Astrocyte of the cerebellum (primary cell): ENCODE results near the gene CLK3.
A peak's percentile ranks its signal among the peaks of the same experiment; 100 is the strongest.

Source experiments
- DNase-seq: peaks from one replicate; pipeline ENCODE4 v3.0.0-alpha.2; 2011; ENCODE audit warnings: low read depth
- H3K4me3 ChIP-seq: 2 replicates; pipeline ENCODE4 v1.5.1; 2011; ENCODE audit warnings: mild to moderate bottlenecking, low read depth, low read length, moderate library complexity
- in situ Hi-C: cut with HindIII; loops from 2 replicates; pipeline ENCODE4 v1.10.0; 2017; ENCODE audit warnings: low sequenced_read_pairs
- TF ChIP-seq, protein P1 (sequence below): IDR thresholded peaks from 2 replicates; pipeline ENCODE4 v1.5.1; 2012; ENCODE audit warnings: low read length, low read depth, moderate library complexity, mild to moderate bottlenecking; ENCODE audit errors: missing control alignments

CLK3 gene

DNA sequence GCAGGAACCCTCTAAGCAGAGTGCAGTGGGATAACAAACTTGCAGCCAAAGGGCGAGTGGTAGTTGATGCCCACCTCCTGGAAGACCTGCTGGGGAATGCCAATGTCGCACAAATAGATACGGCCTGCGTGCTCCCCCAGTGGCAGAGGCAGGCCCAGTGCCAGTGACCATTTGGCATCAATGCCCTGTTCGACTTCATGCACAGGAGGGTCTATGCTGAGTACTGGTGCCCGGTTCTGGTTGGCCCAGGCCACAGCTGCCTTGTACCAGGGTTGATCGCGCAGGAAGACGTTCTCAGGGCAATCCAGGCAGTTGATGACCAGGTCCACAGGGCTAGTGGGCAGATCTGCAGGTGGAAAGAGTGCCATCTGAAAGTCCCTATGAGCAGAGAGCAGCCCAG, 17.0 kb downstream of the CLK3 start:
- no peak overlapping the region for H3K4me3 ChIP-seq
- in situ Hi-C loops: loop anchor here (5.0 to 10.0 kb wide), 3 partner anchors 75 to 258 kb away; no protein-coding TSS in a partner anchor
- TF ChIP-seq, protein P1, sequence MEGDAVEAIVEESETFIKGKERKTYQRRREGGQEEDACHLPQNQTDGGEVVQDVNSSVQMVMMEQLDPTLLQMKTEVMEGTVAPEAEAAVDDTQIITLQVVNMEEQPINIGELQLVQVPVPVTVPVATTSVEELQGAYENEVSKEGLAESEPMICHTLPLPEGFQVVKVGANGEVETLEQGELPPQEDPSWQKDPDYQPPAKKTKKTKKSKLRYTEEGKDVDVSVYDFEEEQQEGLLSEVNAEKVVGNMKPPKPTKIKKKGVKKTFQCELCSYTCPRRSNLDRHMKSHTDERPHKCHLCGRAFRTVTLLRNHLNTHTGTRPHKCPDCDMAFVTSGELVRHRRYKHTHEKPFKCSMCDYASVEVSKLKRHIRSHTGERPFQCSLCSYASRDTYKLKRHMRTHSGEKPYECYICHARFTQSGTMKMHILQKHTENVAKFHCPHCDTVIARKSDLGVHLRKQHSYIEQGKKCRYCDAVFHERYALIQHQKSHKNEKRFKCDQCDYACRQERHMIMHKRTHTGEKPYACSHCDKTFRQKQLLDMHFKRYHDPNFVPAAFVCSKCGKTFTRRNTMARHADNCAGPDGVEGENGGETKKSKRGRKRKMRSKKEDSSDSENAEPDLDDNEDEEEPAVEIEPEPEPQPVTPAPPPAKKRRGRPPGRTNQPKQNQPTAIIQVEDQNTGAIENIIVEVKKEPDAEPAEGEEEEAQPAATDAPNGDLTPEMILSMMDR: no peak
- DNase-seq: no peak

DNA sequence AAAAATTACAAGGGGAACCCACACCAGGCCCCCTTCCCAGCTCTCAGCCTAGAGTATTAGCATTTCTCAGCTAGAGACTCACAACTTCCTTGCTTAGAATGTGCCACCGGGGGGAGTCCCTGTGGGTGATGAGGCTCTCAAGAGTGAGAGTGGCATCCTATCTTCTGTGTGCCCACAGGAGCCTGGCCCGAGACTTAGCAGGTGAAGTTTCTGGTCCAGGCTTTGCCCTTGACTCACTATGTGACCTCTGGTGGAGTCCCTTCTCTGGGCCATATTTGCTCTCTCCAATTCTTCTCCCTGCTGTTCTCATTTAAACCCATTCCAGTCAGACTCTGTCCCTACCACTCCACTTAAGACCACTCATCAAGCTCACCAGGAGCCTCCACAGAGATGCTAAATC, 18.1 kb downstream of the CLK3 start:
- no peak for DNase-seq
- TF ChIP-seq, protein P1: no peak
- in situ Hi-C loops: loop anchor here (5.0 to 10.0 kb wide), 3 partner anchors 74 to 259 kb away; no protein-coding TSS in a partner anchor
- H3K4me3 ChIP-seq: no peak overlapping the region

DNA sequence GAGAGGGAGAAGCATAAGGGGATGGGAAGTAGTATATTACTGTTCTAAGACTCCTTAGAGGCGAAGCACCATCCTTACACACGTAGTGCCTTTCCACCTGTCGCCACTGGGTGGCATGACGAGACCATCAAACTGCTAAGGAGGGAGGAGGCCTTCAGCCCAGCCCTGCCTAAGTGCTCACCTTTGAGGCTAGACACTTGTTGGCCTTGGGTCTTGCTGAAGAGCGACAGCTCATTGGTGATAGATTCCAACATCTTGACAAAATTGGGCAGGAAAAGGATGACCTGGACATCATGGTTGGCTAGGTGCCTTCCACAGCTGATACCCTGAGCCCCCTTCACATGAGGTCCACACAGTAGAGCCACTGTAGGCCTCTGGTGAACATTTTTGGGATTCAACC, 19.6 kb downstream of the CLK3 start:
- in situ Hi-C loops: loop anchor here (10.0 kb wide), 1 partner anchor 260 kb away; no protein-coding TSS in a partner anchor
- no peak overlapping the region for H3K4me3 ChIP-seq
- no peak for DNase-seq
- TF ChIP-seq, protein P1: peak; percentile 88

DNA sequence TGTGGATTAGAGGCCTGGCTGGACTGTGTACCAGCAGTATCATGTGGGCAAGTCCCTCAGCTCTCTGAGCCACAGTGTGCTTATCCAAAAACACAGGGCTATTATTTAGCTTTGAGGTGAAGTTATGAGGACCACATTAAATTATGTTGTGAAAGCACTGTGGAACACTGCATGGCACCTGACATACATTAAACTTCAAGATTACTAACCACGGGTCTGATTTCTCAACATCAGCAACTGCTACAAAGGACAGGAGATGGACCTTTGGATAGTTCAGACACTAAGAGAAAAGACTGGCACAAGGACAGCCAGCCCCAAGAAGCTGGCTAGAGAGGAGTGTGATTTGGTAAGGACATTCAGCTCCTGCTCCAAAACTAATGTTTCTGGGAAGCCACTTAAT, 21.3 kb downstream of the CLK3 start:
- TF ChIP-seq, protein P1: no peak
- in situ Hi-C loops: loop anchor here (10.0 kb wide), 1 partner anchor 262 kb away; no protein-coding TSS in a partner anchor
- H3K4me3 ChIP-seq: no peak overlapping the region
- no peak for DNase-seq

DNA sequence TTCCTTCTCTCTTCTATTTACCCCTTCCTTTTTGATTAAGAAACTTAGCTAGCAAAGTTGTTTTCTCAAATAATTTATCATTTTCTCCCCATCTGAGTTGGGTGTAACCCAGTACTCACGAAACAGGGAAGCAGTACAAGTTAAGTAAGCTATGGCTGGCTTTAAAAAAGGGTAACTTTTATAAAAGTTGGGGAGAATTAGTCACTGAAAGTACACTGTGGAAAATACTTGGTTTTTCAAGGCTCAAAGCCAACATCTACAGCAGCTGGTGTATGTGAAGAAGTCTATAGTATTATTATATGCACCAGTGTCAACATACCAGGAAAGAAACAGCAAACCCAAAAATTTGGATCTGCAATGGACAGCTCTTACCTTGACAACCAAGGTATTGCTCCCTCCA, 25.5 kb downstream of the CLK3 start:
- TF ChIP-seq, protein P1: no peak
- no peak for DNase-seq
- in situ Hi-C loops: no loop called here
- H3K4me3 ChIP-seq: no peak overlapping the region

DNA sequence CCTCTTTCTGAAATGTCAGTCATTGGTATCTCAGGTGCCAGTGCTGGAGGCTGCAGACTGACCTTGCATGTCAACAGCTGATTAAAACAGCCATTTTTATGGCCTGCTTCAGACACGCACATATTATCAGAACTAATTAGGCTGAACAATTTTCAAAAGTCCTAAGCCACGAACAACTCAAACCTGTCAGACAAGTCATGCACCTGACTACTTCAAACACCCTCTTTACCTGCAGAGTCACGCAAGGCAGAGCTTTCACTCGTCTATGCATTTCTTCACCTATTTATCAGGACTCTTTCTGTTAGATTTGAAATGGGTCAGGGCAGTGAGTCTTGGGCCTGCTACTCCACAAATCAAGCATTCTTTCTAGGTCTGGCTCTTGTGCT, 26.7 kb downstream of the CLK3 start:
- no peak overlapping the region for H3K4me3 ChIP-seq
- in situ Hi-C loops: no loop called here
- TF ChIP-seq, protein P1: no peak
- no peak for DNase-seq
